AG04449 (cell line): Measurements from ENCODE around the gene BAX.

Experiments
- CTCF ChIA-PET: fragments of 350-600 bp; formaldehyde crosslinking; extraction: SDS; loops from one replicate; lab custom pipeline; 2021; ENCODE audit warnings: antibody characterized with exemption; lab: Yijun Ruan, JAX
- POLR2A ChIA-PET: fragments of 400-600, 350-600 bp; formaldehyde crosslinking; extraction: SDS; loops from one replicate; lab custom pipeline; 2020; ENCODE audit warnings: antibody characterized with exemption, inconsistent platforms; lab: Yijun Ruan, JAX
- DNase-seq: peaks from one replicate; pipeline ENCODE4 v3.0.0-alpha.2; 2010; ENCODE audit warnings: low read depth, low spot score
- H3K4me3 ChIP-seq: 2 replicates; pipeline ENCODE4 v1.5.1; 2011; ENCODE audit warnings: low read depth, mild to moderate bottlenecking, control low read depth, low read length
- TF ChIP-seq, protein P1 (sequence below): IDR thresholded peaks from one replicate; pipeline ENCODE4 v1.5.1; 2011; ENCODE audit warnings: mild to moderate bottlenecking, moderate library complexity, low read length, control low read depth, inconsistent platforms; ENCODE audit not compliant: insufficient read depth; ENCODE audit errors: missing control alignments

The BAX gene

DNA sequence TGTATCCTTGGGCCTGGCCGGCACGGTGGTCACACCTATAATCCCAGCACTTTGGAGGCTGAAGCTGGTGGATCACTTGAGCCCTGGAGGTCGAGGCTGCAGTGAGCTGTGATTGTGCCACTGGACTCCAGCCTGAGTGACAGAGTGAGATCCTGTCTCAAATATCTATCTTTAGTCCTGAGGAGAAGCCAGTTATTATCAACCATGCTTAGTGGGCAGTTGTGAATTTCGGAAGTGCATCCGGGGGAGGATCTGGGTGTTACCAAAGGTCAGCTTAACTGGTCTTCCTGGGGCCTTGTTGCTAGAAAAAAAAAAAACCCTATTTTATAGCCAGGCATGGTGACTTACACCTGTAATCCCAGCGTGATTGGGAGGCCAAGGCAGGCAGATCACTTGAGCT lies 11.6 kb upstream of the BAX start:
- no peak overlapping the region for H3K4me3 ChIP-seq
- CTCF ChIA-PET = no interaction called here
- TF ChIP-seq, protein P1, sequence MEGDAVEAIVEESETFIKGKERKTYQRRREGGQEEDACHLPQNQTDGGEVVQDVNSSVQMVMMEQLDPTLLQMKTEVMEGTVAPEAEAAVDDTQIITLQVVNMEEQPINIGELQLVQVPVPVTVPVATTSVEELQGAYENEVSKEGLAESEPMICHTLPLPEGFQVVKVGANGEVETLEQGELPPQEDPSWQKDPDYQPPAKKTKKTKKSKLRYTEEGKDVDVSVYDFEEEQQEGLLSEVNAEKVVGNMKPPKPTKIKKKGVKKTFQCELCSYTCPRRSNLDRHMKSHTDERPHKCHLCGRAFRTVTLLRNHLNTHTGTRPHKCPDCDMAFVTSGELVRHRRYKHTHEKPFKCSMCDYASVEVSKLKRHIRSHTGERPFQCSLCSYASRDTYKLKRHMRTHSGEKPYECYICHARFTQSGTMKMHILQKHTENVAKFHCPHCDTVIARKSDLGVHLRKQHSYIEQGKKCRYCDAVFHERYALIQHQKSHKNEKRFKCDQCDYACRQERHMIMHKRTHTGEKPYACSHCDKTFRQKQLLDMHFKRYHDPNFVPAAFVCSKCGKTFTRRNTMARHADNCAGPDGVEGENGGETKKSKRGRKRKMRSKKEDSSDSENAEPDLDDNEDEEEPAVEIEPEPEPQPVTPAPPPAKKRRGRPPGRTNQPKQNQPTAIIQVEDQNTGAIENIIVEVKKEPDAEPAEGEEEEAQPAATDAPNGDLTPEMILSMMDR = no peak
- POLR2A ChIA-PET = interaction anchor here (0.6 to 1.1 kb wide), 2 partner anchors 11 to 62 kb away, joined by 3 to 4 read pairs; no protein-coding TSS in a partner anchor
- DNase-seq = no peak

- no peak for DNase-seq
- H3K4me3 ChIP-seq = no peak overlapping the region
- TF ChIP-seq, protein P1 = no peak
- ChIA-PET POLR2A (no interaction called here), CTCF (no interaction called here)
These were observed 9.3 kb upstream of the BAX start for GRCh38 chr19:48945415-48945814.

DNA sequence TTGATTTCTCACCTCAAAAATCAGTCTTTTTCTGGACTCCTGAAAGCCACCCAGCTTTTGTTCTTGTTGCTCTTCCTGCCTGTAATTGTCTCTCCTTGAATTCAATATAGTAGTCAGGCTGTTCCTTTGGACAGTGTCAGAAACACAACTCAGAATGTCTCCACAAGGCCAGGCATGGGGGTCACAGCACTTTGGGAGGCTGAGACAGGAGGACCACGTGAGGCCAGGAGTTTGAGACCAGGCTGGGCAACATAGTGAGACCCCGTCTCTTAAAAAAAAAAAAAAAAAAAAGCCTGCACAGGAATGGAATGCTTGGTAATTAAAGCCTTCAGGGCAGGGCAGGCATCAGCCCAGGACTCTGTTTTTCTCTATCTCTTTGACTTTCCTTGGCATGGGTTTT lies 8.9 kb upstream of the BAX start:
- no peak for DNase-seq
- ChIA-PET CTCF (interaction anchor here (1.6 kb wide), 1 partner anchor 103 kb away, joined by 4 read pairs; no protein-coding TSS in a partner anchor), POLR2A (no interaction called here)
- TF ChIP-seq, protein P1 = no peak
- no peak overlapping the region for H3K4me3 ChIP-seq

GRCh38 chr19:48946463-48947257 lies 8.0 kb upstream of the BAX start:
- POLR2A ChIA-PET = no interaction called here
- no peak for DNase-seq
- H3K4me3 ChIP-seq = no peak overlapping the region
- TF ChIP-seq, protein P1 = no peak
- CTCF ChIA-PET = interaction anchor here (1.6 kb wide), 1 partner anchor 104 kb away, joined by 4 read pairs; no protein-coding TSS in a partner anchor

- POLR2A ChIA-PET = no interaction called here
- CTCF ChIA-PET = interaction anchor here (1.1 to 1.6 kb wide), 2 partner anchors 24 to 105 kb away, joined by 3 to 4 read pairs; no protein-coding TSS in a partner anchor
- DNase-seq = no peak
- no peak overlapping the region for H3K4me3 ChIP-seq
- TF ChIP-seq, protein P1 = no peak
These were observed 7.5 kb upstream of the BAX start for GRCh38 chr19:48947258-48947542.

DNA sequence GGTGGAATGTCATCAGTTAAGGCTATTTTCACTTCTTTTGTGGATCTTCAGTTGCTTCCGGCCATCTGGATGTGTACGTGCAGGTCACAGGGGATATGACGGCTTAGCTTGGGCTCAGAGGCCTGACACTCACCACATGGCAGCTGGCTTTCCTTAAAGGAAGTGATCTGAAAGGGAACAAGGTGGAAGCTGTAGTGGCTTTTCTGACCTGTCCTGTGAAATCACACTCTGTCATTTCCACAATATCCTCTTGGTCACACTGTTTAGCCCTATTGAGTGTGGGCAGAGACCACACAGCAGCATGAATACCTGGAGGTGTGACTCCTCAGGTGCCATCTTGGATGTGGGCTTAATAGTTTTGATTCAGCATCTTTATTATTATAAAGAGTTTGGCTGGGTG lies 4.5 kb upstream of the BAX start:
- ChIA-PET POLR2A (no interaction called here), CTCF (interaction anchor here (1.2 kb wide), 1 partner anchor 20 kb away, joined by 3 read pairs; no protein-coding TSS in a partner anchor)
- H3K4me3 ChIP-seq = no peak overlapping the region
- DNase-seq = no peak
- TF ChIP-seq, protein P1 = no peak
